Ascending aorta (tissue), 2 donors: ENCODE results near the gene HEPACAM. TPM values are rescaled to one million over a fixed set of nuclear protein-coding genes. Genes with fewer than 3 reads are reported as not detected.

ENCODE experiments used
- DNase-seq, 2 donors: peaks; one replicate each; pipeline ENCODE4 v3.0.0-alpha.2; 2019; ENCODE audit warnings: low spot score in 2 of 2
- H3K27ac ChIP-seq, 2 donors: fragments of 200-600 bp; sonication (generic); one replicate each; pipeline ENCODE4 v1.5.1; 2016 to 2017; ENCODE audit warnings: mild to moderate bottlenecking in 1 of 2
- H3K27me3 ChIP-seq: fragments of 200-600 bp; sonication (generic); one replicate; pipeline ENCODE4 v1.5.1; 2017
- H3K36me3 ChIP-seq, 2 donors: fragments of 200-600 bp; sonication (generic); one replicate each; pipeline ENCODE4 v1.5.1; 2016
- H3K4me1 ChIP-seq, 2 donors: fragments of 200-600 bp; sonication (generic); one replicate each; pipeline ENCODE4 v1.5.1; 2016 to 2017; ENCODE audit warnings: mild to moderate bottlenecking in 1 of 2
- H3K4me3 ChIP-seq, 2 donors: fragments of 200-600 bp; sonication (generic); one replicate each; pipeline ENCODE4 v1.5.1; 2016 to 2017; ENCODE audit warnings: mild to moderate bottlenecking in 1 of 2
- H3K9me3 ChIP-seq, 2 donors: fragments of 200-600 bp; sonication (generic); one replicate each; pipeline ENCODE4 v1.5.1; 2016
- intact Hi-C: fragments of 100-400 bp; cut with DNase I; formaldehyde crosslinking; loops from one replicate; pipeline ENCODE4 v1.15.1; 2023
- total RNA-seq: library from RNA; depleted of rRNA; stranded (reverse); fragments of >200 nt; gene quantifications from one replicate; pipeline ENCODE4 v1.1.0, GENCODE V29; 2016
- TF ChIP-seq, protein P1 (sequence below), 3 experiments: fragments of 200-600 bp in 2 of 3; fragments of 450-650 bp in 1 of 3; sonication (generic) in 2 of 3; IDR thresholded peaks; one replicate each; pipeline ENCODE4 v1.5.1; 2016 to 2019; ENCODE audit warnings: antibody characterized with exemption in 3 of 3, mild to moderate bottlenecking in 1 of 3, moderate library complexity in 1 of 3

Gene HEPACAM
- total RNA-seq, 1 donor from 2014 or later: not detected

DNA sequence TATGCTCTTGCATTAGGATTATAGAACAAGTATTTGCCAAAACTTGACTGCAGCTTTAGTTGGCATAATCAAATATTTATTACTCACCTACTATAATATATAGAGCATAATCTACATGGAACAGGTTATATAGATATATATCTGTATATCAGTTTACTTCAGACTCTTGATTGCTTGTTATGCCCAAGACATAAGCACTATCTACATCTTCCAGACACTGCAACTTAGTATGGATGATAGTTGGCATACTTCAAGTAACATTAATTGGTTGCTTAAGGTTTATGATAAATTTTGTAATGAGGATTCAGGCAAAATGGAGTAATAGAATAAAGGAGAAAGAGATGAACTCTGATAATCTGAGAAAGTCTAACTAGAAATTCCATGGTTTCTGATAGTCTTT lies 19.2 kb upstream of the HEPACAM start:
- intact Hi-C loops: loop anchor here (10.0 kb wide), 1 partner anchor 670 kb away; the partner anchor contains the start of gene CHEK1
- H3K27ac ChIP-seq: no peak overlapping the region
- peak overlapping the region in 1 of 2 donors; percentile 71 for H3K4me3 ChIP-seq
- DNase-seq: no peak
- no peaks in the 10 kb centered on the region for H3K27me3 ChIP-seq
- no peaks in the 10 kb centered on the region for H3K9me3 ChIP-seq
- H3K4me1 ChIP-seq: peaks cover 0 to 8% of the 10 kb centered on the region in 2 donors
- TF ChIP-seq, protein P1, sequence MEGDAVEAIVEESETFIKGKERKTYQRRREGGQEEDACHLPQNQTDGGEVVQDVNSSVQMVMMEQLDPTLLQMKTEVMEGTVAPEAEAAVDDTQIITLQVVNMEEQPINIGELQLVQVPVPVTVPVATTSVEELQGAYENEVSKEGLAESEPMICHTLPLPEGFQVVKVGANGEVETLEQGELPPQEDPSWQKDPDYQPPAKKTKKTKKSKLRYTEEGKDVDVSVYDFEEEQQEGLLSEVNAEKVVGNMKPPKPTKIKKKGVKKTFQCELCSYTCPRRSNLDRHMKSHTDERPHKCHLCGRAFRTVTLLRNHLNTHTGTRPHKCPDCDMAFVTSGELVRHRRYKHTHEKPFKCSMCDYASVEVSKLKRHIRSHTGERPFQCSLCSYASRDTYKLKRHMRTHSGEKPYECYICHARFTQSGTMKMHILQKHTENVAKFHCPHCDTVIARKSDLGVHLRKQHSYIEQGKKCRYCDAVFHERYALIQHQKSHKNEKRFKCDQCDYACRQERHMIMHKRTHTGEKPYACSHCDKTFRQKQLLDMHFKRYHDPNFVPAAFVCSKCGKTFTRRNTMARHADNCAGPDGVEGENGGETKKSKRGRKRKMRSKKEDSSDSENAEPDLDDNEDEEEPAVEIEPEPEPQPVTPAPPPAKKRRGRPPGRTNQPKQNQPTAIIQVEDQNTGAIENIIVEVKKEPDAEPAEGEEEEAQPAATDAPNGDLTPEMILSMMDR (IDR thresholded peaks at IDR 0.05): no peak
- no peaks in the 10 kb centered on the region for H3K36me3 ChIP-seq

DNA sequence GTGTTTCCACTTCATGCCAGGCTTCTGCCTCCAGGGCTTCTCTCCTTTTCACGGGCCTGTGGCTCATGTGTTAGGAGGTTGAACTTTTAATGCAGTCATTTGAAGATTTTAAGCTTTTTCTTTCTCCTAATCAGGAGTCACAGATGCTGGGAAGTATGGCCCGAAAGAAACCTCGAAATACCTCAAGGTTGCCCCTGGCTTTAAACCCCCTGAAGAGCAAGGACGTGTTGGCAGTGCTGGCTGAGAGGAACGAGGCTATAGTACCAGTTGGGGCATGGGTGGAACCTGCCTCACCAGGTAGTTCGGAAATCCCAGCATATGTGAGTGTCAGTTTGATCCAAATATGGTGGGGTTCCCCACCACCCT lies 18.7 kb upstream of the HEPACAM start:
- Histone ChIP-seq H3K27ac (peak overlapping the region in 1 of 2 donors; percentile 78), H3K4me1 (peaks cover 0 to 8% of the 10 kb centered on the region in 2 donors), H3K36me3 (no peaks in the 10 kb centered on the region), H3K4me3 (peak overlapping the region; percentile 62 to 71), H3K27me3 (no peaks in the 10 kb centered on the region), H3K9me3 (no peaks in the 10 kb centered on the region)
- DNase-seq: no peak
- TF ChIP-seq, protein P1 (IDR thresholded peaks at IDR 0.05): no peak
- intact Hi-C loops: loop anchor here (1.0 to 10.0 kb wide), 9 partner anchors 77 to 933 kb away; partner anchors contain the start of genes CHEK1, HYLS1, STT3A and TBRG1

DNA sequence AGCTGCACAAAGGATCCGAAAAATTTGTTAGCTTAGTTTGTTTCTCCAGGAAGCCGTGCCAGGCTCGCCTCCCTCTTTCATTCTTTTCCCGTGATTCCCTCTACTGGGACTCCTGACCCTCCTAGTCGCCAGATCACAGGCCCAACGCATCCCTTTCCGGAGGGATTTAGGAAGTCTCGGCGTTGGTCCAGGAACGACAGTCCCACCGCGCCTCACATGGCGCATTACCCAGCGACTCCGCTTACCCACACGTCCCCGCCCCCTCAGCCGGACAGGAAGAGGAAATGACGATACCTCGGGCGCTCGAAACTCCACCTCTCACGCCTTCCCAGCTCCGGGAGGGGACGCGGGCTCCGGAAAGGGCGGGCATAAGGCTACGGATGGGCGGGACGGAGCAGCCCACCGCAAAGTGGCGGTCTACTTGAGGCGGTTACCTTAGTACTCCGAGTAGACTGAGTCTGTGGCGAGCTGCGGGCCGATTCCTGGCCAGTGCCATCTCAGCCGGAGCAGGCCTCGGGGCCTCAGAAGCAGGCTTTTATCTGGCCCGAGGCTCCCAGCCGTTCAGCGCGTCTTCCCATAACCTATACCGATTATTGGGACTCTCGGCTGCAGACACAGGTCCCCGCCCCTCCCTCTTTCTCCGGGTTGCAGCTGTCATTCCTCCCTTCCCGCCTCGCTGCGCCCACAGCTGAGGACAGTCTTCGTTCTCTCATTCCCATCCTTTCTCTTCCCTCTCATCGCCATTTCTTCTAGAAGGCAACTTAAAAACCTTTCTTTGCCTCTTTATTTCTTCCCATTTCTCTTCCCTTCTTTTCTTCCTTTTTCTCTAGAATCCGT lies 18.1 kb upstream of the HEPACAM start, which contains the start of gene CCDC15:
TSS of gene CCDC15 (plus strand) at position 450 of the 837 bp plus-strand sequence. CDS start 531 bp downstream, outside the sequence.
- H3K27me3 ChIP-seq: no peaks in the 10 kb centered on the region
- H3K27ac ChIP-seq: peak within 1 kb of the TSS; percentile 68 to 78
- intact Hi-C loops: loop anchor here (1.0 to 10.0 kb wide), 9 partner anchors 77 to 933 kb away; partner anchors contain the start of genes CHEK1, HYLS1, STT3A and TBRG1
- TF ChIP-seq, protein P1 (IDR thresholded peaks at IDR 0.05): no peak
- no peaks in the 10 kb centered on the region for H3K9me3 ChIP-seq
- peak; percentile 88 to 98 for DNase-seq
- H3K36me3 ChIP-seq: no peaks in the 10 kb centered on the region
- peaks cover 0 to 8% of the 10 kb centered on the region in 2 donors for H3K4me1 ChIP-seq
- peak within 1 kb of the TSS; percentile 62 to 71 for H3K4me3 ChIP-seq

DNA sequence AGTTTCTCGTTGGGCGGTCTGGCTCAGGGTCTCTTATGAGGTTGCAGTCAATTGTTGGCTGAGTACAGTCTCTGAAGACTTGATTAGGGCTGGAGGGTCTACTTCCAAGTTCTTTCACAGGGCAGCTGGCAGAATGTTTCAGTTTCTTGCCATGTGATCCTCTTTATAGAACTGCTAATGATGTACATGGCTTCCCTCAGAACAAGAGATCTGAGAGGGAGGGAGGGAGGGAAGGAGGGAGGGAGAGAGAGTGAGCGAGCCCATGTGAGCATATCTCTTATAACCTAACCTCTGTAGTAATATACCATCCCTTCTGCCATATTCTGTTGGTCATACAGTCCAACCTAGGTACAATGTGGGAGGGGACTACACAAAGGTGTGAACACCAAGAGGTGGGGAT lies 15.5 kb upstream of the HEPACAM start:
- Histone ChIP-seq H3K4me1 (peaks cover 0 to 8% of the 10 kb centered on the region in 2 donors), H3K4me3 (no peak overlapping the region), H3K9me3 (no peaks in the 10 kb centered on the region), H3K27ac (no peak overlapping the region), H3K27me3 (no peaks in the 10 kb centered on the region), H3K36me3 (no peaks in the 10 kb centered on the region)
- TF ChIP-seq, protein P1 (IDR thresholded peaks at IDR 0.05): no peak
- DNase-seq: no peak
- intact Hi-C loops: loop anchor here (5.0 to 10.0 kb wide), 7 partner anchors 74 to 936 kb away; partner anchors contain the start of genes CHEK1, HYLS1, STT3A and TBRG1

DNA sequence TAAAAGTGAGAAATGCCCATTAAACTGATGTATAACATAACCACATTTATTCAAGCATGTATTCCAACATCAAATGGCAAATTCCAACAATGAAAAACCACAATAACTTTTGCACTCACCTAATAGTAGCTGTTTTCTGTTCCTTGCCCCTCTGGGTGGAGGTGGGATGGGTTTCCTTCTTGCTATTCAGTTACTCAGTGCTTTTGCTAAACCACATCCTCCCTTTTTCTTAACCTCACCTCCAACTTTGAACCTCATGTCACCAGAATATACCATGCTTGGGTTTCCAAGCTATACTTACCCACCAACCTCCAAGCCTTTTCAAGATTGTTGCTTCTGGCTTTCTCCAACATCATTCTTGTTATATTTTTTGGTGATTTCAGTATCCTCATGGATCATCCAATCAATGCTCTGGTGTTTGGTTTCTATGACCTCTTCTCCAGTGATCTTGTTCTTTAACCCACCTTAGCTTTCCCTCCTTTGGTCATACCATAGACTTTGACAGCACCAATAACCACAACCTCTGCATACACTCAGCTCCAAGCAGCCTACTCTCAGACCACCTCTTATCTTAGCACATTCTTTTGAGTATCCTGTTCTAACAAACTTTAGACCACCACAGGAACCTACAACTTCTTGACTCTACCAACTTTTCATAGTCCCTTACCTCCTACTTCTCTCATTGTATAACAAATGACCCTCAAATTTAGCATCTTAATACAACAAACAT lies 14.9 kb upstream of the HEPACAM start:
- DNase-seq: no peak
- H3K36me3 ChIP-seq: no peaks in the 10 kb centered on the region
- intact Hi-C loops: loop anchor here (5.0 to 10.0 kb wide), 7 partner anchors 73 to 937 kb away; partner anchors contain the start of genes CHEK1, HYLS1, STT3A and TBRG1
- no peaks in the 10 kb centered on the region for H3K27me3 ChIP-seq
- peaks cover 0 to 8% of the 10 kb centered on the region in 2 donors for H3K4me1 ChIP-seq
- no peak overlapping the region for H3K27ac ChIP-seq
- no peak overlapping the region for H3K4me3 ChIP-seq
- TF ChIP-seq, protein P1 (IDR thresholded peaks at IDR 0.05): no peak
- no peaks in the 10 kb centered on the region for H3K9me3 ChIP-seq
